ENCODE measurements around the gene RAB12. TPM values are rescaled to one million over a fixed set of nuclear protein-coding genes. Genes with fewer than 3 reads are reported as not detected.
"Not testable (repeated sequence)": the region's sequence is repeated elsewhere in the genome, so short reads cannot be mapped to it uniquely, and the experiment has no call there.

The RAB12 gene
- total RNA-seq, 1 experiment from 2014 or later: 24.0 TPM

- H3K4me3 ChIP-seq (ENCODE audit: insufficient read depth, low read depth, low read length); DNase-seq; H3K36me3 ChIP-seq (replicated peaks; ENCODE audit: control insufficient read depth, insufficient read depth, low read length); H3K27me3 ChIP-seq (ENCODE audit: control insufficient read depth, insufficient read depth, low read length): not testable (repeated sequence)
Measured at GRCh38 chr18:8651478-8652261, 42.4 kb downstream of the RAB12 start.

- peak; percentile 47 for DNase-seq
- no peak overlapping the region for H3K4me3 ChIP-seq (ENCODE audit: insufficient read depth, low read depth, low read length)
- no peaks in the 10 kb centered on the region for H3K36me3 ChIP-seq (replicated peaks; ENCODE audit: control insufficient read depth, insufficient read depth, low read length)
- no peaks in the 10 kb centered on the region for H3K27me3 ChIP-seq (ENCODE audit: control insufficient read depth, insufficient read depth, low read length)
Measured at GRCh38 chr18:8654503-8655451, 45.5 kb downstream of the RAB12 start.

GRCh38 chr18:8656232-8656631 lies 47.0 kb downstream of the RAB12 start:
- DNase-seq: no peak
- Histone ChIP-seq H3K4me3 (ENCODE audit: insufficient read depth, low read depth, low read length) (no peak overlapping the region), H3K36me3 (replicated peaks; ENCODE audit: control insufficient read depth, insufficient read depth, low read length) (no peaks in the 10 kb centered on the region), H3K27me3 (ENCODE audit: control insufficient read depth, insufficient read depth, low read length) (no peaks in the 10 kb centered on the region)

GRCh38 chr18:8657050-8657820 lies 48.0 kb downstream of the RAB12 start:
- Histone ChIP-seq H3K36me3 (replicated peaks; ENCODE audit: control insufficient read depth, insufficient read depth, low read length) (no peaks in the 10 kb centered on the region), H3K27me3 (ENCODE audit: control insufficient read depth, insufficient read depth, low read length) (no peaks in the 10 kb centered on the region), H3K4me3 (ENCODE audit: insufficient read depth, low read depth, low read length) (no peak overlapping the region)
- DNase-seq: no peak

- no peaks in the 10 kb centered on the region for H3K27me3 ChIP-seq (ENCODE audit: control insufficient read depth, insufficient read depth, low read length)
- DNase-seq: peak; percentile 55
- H3K36me3 ChIP-seq (replicated peaks; ENCODE audit: control insufficient read depth, insufficient read depth, low read length): no peaks in the 10 kb centered on the region
- no peak overlapping the region for H3K4me3 ChIP-seq (ENCODE audit: insufficient read depth, low read depth, low read length)
Measured at GRCh38 chr18:8657873-8658470, 48.7 kb downstream of the RAB12 start.

GRCh38 chr18:8658858-8659485 lies 49.7 kb downstream of the RAB12 start:
- DNase-seq: no peak
- no peaks in the 10 kb centered on the region for H3K36me3 ChIP-seq (replicated peaks; ENCODE audit: control insufficient read depth, insufficient read depth, low read length)
- no peak overlapping the region for H3K4me3 ChIP-seq (ENCODE audit: insufficient read depth, low read depth, low read length)
- no peaks in the 10 kb centered on the region for H3K27me3 ChIP-seq (ENCODE audit: control insufficient read depth, insufficient read depth, low read length)

- no peak overlapping the region for H3K4me3 ChIP-seq (ENCODE audit: insufficient read depth, low read depth, low read length)
- H3K36me3 ChIP-seq (replicated peaks; ENCODE audit: control insufficient read depth, insufficient read depth, low read length): no peaks in the 10 kb centered on the region
- peak; percentile 44 for DNase-seq
- no peaks in the 10 kb centered on the region for H3K27me3 ChIP-seq (ENCODE audit: control insufficient read depth, insufficient read depth, low read length)
Measured at GRCh38 chr18:8659609-8660242, 50.5 kb downstream of the RAB12 start.

GRCh38 chr18:8660316-8660715 lies 51.1 kb downstream of the RAB12 start:
- no peak for DNase-seq
- no peaks in the 10 kb centered on the region for H3K27me3 ChIP-seq (ENCODE audit: control insufficient read depth, insufficient read depth, low read length)
- no peak overlapping the region for H3K4me3 ChIP-seq (ENCODE audit: insufficient read depth, low read depth, low read length)
- H3K36me3 ChIP-seq (replicated peaks; ENCODE audit: control insufficient read depth, insufficient read depth, low read length): no peaks in the 10 kb centered on the region

- peak; percentile 84 for DNase-seq
- Histone ChIP-seq H3K27me3 (ENCODE audit: control insufficient read depth, insufficient read depth, low read length) (no peaks in the 10 kb centered on the region), H3K4me3 (ENCODE audit: insufficient read depth, low read depth, low read length) (no peak overlapping the region), H3K36me3 (replicated peaks; ENCODE audit: control insufficient read depth, insufficient read depth, low read length) (no peaks in the 10 kb centered on the region)
Measured at GRCh38 chr18:8661754-8662559, 52.7 kb downstream of the RAB12 start.

GRCh38 chr18:8662560-8663255 lies 53.5 kb downstream of the RAB12 start:
- Histone ChIP-seq H3K27me3 (ENCODE audit: control insufficient read depth, insufficient read depth, low read length) (no peaks in the 10 kb centered on the region), H3K36me3 (replicated peaks; ENCODE audit: control insufficient read depth, insufficient read depth, low read length) (no peaks in the 10 kb centered on the region), H3K4me3 (ENCODE audit: insufficient read depth, low read depth, low read length) (no peak overlapping the region)
- DNase-seq: peak; percentile 39

GRCh38 chr18:8667846-8668245 lies 58.6 kb downstream of the RAB12 start:
- Histone ChIP-seq H3K27me3 (ENCODE audit: control insufficient read depth, insufficient read depth, low read length) (no peaks in the 10 kb centered on the region), H3K4me3 (ENCODE audit: insufficient read depth, low read depth, low read length) (no peak overlapping the region), H3K36me3 (replicated peaks; ENCODE audit: control insufficient read depth, insufficient read depth, low read length) (no peaks in the 10 kb centered on the region)
- no peak for DNase-seq

GRCh38 chr18:8668381-8668780 lies 59.1 kb downstream of the RAB12 start:
- H3K27me3 ChIP-seq (ENCODE audit: control insufficient read depth, insufficient read depth, low read length): no peaks in the 10 kb centered on the region
- H3K36me3 ChIP-seq (replicated peaks; ENCODE audit: control insufficient read depth, insufficient read depth, low read length): no peaks in the 10 kb centered on the region
- H3K4me3 ChIP-seq (ENCODE audit: insufficient read depth, low read depth, low read length): no peak overlapping the region
- DNase-seq: no peak

All from H7 (cell line).